PFSK-1 (cell line): Measurements from ENCODE around the gene DND1.

Experiments used
- POLR2AphosphoS5 ChIP-seq: IDR thresholded peaks from 2 replicates; pipeline ENCODE4 v1.6.1; 2012; ENCODE audit warnings: low read depth, mild to moderate bottlenecking, control low read depth, low read length, moderate library complexity
- REST ChIP-seq, 2 experiments: IDR thresholded peaks; 2 replicates each; pipeline versions ENCODE4 v1.6.1 to v1.8.0; 2011 to 2012; ENCODE audit warnings: low read depth in 2 of 2, low read length in 2 of 2, control low read depth in 1 of 2, inconsistent platforms in 1 of 2, mild to moderate bottlenecking in 1 of 2, moderate library complexity in 1 of 2; ENCODE audit not compliant: insufficient read depth in 1 of 2
- TAF1 ChIP-seq: IDR thresholded peaks from 2 replicates; pipeline ENCODE4 v1.6.1; 2012; ENCODE audit warnings: low read length, control low read depth, borderline replicate concordance; ENCODE audit not compliant: insufficient read depth

GRCh38 chr5:140707812-140708211, 34.4 kb upstream of the DND1 start:
- TF ChIP-seq POLR2AphosphoS5, result peak; percentile 44; the same call in 1 of the 2 replicates
- no peak for TF ChIP-seq TAF1
- TF ChIP-seq REST (IDR thresholded peaks at IDR 0.05; ENCODE audit: insufficient read depth in 1 of 2, low read depth in 2 of 2, low read length in 2 of 2), result no peak
